ENCODE measurements around the gene PPEF2.
"Not testable (repeated sequence)": the region's sequence is repeated elsewhere in the genome, so short reads cannot be mapped to it uniquely, and the experiment has no call there.

PPEF2 gene

DNA sequence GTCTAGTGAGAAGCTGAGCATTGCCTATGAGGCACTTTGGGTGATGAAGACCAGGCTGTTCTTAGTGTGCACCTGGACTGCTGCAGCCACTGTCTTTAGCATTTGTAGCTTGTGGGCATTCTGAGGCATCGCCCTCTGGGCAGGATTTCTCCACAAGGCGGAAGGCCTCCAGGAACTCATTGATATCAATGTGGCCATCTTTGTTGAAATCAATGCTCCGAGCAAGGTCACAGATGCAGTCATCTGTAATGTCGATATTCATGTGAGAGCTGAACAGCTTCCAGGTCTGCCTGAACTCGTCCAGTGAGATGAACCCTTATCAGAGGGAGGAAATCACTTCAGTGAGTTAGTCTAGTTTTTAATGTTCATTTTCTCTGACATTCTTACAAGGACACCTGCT is 41.6 kb downstream of the PPEF2 start:
- Histone ChIP-seq H3K9ac (ENCODE audit: low read depth, low read length) (no peak overlapping the region), H3K9me3 (ENCODE audit: control insufficient read depth, insufficient read depth, low read length) (no peaks in the 10 kb centered on the region), H3K27ac (ENCODE audit: low read depth, low read length) (no peak overlapping the region), H3K36me3 (ENCODE audit: control insufficient read depth, insufficient read depth, low read length) (no peaks in the 10 kb centered on the region), H3K4me3 (ENCODE audit: low read depth, low read length) (no peak overlapping the region), H3K4me1 (ENCODE audit: control insufficient read depth, insufficient read depth, low read length) (no peaks in the 10 kb centered on the region), H3K27me3 (ENCODE audit: control insufficient read depth, insufficient read depth, low read length) (no peaks in the 10 kb centered on the region)

DNA sequence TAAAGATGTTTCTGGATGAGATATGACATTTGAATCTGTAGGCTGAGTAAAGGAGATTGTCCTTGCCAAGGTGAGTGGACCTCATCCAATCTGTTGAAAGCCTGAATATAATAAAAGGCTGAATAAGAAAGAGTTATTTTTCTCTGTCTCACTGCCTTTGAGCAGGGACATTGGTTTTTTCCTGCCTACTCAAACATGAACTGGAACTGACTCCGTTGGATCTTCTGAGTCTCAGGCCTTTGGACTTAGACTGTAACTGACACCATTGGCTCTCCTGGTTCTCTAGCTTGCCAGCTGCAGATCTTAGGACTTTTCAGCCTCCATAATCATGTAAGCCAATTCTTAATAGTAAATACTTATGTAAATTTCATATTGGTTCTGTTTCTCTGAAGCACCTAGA is 43.5 kb downstream of the PPEF2 start:
- H3K36me3 ChIP-seq (ENCODE audit: control insufficient read depth, insufficient read depth, low read length), result no peaks in the 10 kb centered on the region
- H3K9ac ChIP-seq (ENCODE audit: low read depth, low read length), result no peak overlapping the region
- no peak overlapping the region for H3K4me3 ChIP-seq (ENCODE audit: low read depth, low read length)
- no peaks in the 10 kb centered on the region for H3K4me1 ChIP-seq (ENCODE audit: control insufficient read depth, insufficient read depth, low read length)
- no peaks in the 10 kb centered on the region for H3K27me3 ChIP-seq (ENCODE audit: control insufficient read depth, insufficient read depth, low read length)
- no peak overlapping the region for H3K27ac ChIP-seq (ENCODE audit: low read depth, low read length)
- no peaks in the 10 kb centered on the region for H3K9me3 ChIP-seq (ENCODE audit: control insufficient read depth, insufficient read depth, low read length)

DNA sequence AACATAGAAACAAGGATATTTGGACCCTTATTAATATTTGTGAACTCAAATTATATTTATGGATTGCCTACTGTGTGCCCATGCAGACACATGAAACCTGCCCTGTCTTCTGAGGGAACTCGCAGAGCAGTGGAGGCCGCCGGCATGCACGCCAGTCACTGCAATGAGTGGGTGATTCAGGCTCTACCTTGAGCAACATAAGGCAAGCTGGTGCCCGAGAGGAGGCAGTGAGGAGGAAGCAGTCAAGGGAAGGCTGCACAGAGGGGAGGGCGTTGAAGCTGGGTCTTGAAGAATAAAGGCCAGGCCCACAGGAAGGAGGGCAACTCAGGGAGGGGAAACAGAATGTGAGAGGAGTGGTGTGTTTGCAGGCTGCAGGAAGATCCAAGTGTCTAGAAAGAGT is 52.8 kb downstream of the PPEF2 start:
- Histone ChIP-seq H3K27me3 (ENCODE audit: control insufficient read depth, insufficient read depth, low read length) (no peaks in the 10 kb centered on the region), H3K4me1 (ENCODE audit: control insufficient read depth, insufficient read depth, low read length) (peaks cover 9% of the 10 kb centered on the region), H3K9ac (ENCODE audit: low read depth, low read length) (no peak overlapping the region), H3K4me3 (ENCODE audit: low read depth, low read length) (no peak overlapping the region), H3K36me3 (ENCODE audit: control insufficient read depth, insufficient read depth, low read length) (no peaks in the 10 kb centered on the region), H3K27ac (ENCODE audit: low read depth, low read length) (no peak overlapping the region), H3K9me3 (ENCODE audit: control insufficient read depth, insufficient read depth, low read length) (no peaks in the 10 kb centered on the region)

DNA sequence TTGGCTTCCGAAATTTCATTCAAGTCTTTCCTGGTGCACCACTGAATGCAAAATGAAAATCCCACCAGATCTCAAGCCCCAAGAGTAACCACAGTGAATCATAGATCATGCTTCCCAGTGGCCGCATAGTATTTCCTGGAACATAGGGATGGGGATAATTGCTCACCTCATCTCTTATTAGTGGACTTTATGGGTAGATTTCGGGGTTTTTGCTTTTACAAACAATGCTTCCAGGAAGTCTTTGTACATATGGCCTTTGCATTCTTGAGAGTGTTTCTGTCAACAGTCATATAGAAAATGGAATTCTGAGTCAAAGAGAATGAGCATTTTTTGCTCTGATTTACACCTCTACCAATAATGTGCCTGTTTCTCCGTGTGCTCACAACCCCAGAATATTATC is 53.4 kb downstream of the PPEF2 start:
- H3K36me3 ChIP-seq (ENCODE audit: control insufficient read depth, insufficient read depth, low read length), result no peaks in the 10 kb centered on the region
- H3K4me3 ChIP-seq (ENCODE audit: low read depth, low read length), result no peak overlapping the region
- no peaks in the 10 kb centered on the region for H3K9me3 ChIP-seq (ENCODE audit: control insufficient read depth, insufficient read depth, low read length)
- no peak overlapping the region for H3K27ac ChIP-seq (ENCODE audit: low read depth, low read length)
- H3K27me3 ChIP-seq (ENCODE audit: control insufficient read depth, insufficient read depth, low read length), result no peaks in the 10 kb centered on the region
- H3K4me1 ChIP-seq (ENCODE audit: control insufficient read depth, insufficient read depth, low read length), result peaks cover 9% of the 10 kb centered on the region
- H3K9ac ChIP-seq (ENCODE audit: low read depth, low read length), result no peak overlapping the region

DNA sequence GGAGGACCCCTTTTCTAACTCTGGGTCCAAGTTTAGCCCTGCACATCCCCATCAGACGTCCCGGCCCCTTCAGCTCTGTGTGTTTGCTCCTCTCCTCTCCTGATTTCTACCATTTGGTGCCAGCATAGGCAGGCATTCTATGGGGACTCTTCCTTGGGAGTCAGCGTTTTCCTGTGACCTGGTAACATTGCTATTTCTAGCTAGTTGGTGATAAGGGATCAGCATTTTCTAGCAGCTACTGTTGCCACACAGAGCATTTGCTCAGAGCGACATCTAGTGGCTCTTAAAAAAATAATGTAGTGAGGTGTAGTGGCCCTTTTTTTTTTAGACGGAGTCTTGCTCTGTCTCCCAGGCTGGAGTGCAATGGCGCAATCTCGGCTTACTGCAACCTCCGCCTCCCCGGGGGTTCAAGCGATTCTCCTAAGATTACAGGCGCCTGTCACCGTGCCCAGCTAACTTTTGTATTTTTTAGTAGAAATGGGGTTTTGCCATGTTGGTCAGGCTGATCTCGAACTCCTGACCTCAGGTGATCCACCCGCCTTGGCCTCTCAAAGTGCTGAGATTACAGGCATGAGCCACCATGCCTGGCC is 54.0 kb downstream of the PPEF2 start:
- not testable (repeated sequence) for H3K27me3 ChIP-seq (ENCODE audit: control insufficient read depth, insufficient read depth, low read length); H3K36me3 ChIP-seq (ENCODE audit: control insufficient read depth, insufficient read depth, low read length); H3K9me3 ChIP-seq (ENCODE audit: control insufficient read depth, insufficient read depth, low read length); H3K4me1 ChIP-seq (ENCODE audit: control insufficient read depth, insufficient read depth, low read length); H3K4me3 ChIP-seq (ENCODE audit: low read depth, low read length); H3K27ac ChIP-seq (ENCODE audit: low read depth, low read length); H3K9ac ChIP-seq (ENCODE audit: low read depth, low read length)

DNA sequence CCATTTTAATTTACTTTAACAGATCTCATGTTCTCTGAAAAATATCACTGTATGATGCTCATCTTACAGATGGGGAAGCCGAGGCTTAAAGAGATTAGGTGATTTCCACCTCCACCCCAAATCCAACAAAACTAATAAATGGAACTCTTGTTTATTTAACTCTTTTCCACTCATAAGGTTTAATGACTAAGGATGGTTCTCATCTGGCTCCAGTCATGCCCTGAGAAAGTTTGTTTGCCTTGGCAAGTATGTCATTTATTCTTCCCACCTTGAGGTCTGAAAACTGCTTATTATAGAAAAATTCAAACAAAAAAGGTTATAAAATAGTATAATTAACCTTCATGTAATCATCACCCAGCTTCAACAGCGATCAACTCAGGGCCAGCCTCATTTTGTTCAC is 56.3 kb downstream of the PPEF2 start:
- H3K27me3 ChIP-seq (ENCODE audit: control insufficient read depth, insufficient read depth, low read length), result no peaks in the 10 kb centered on the region
- H3K36me3 ChIP-seq (ENCODE audit: control insufficient read depth, insufficient read depth, low read length), result no peaks in the 10 kb centered on the region
- peaks cover 13% of the 10 kb centered on the region for H3K4me1 ChIP-seq (ENCODE audit: control insufficient read depth, insufficient read depth, low read length)
- no peak overlapping the region for H3K4me3 ChIP-seq (ENCODE audit: low read depth, low read length)
- no peak overlapping the region for H3K9ac ChIP-seq (ENCODE audit: low read depth, low read length)
- H3K9me3 ChIP-seq (ENCODE audit: control insufficient read depth, insufficient read depth, low read length), result no peaks in the 10 kb centered on the region
- no peak overlapping the region for H3K27ac ChIP-seq (ENCODE audit: low read depth, low read length)

DNA sequence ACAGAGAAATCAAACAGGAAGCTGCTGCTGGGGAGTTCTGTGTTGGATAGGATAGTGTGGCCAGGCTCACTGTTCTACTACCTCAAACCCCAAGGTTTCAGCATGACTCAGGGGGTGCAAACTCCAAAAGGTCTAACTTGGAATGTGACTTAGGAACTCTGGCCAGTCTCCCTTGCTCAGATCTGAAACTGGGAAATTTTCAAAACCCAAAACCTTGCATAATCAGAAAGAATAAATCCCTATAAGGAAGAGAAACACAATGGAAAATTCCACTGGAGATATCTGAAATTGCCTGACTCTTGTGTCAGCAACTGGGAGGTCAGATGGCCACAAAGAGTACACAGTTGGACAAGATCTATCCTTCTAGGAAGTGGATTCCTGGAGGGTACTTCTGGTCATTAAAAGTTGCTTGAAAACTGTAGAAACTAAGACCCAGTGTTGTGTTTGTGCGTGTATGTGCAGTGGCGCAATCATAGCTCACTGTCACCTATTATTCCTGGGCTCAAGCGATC is 58.0 kb downstream of the PPEF2 start:
- Histone ChIP-seq H3K4me1 (ENCODE audit: control insufficient read depth, insufficient read depth, low read length) (peaks cover 8% of the 10 kb centered on the region; the same call in 1 of the 2 replicates), H3K27ac (ENCODE audit: low read depth, low read length) (no peak overlapping the region), H3K27me3 (ENCODE audit: control insufficient read depth, insufficient read depth, low read length) (no peaks in the 10 kb centered on the region), H3K4me3 (ENCODE audit: low read depth, low read length) (no peak overlapping the region), H3K36me3 (ENCODE audit: control insufficient read depth, insufficient read depth, low read length) (no peaks in the 10 kb centered on the region), H3K9ac (ENCODE audit: low read depth, low read length) (no peak overlapping the region), H3K9me3 (ENCODE audit: control insufficient read depth, insufficient read depth, low read length) (no peaks in the 10 kb centered on the region)

DNA sequence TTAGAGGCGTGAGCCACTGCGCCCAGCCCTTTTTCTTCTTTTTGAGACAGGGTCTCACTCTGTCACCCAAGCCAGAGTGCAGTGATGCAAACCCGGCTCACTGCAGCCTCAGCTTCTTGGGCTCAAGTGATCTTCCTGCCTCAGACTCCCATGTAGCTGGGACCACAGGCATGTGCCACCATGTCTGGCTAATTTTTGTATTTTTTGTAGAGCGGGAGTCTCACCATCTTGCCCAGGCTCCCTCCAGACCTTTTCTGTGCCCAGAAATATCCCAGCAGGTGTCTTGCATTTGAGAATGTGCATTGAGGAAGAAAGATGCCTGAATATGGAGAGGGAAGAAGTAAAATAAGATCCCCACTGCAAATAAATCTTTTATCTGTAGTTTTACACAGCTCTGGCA is 58.7 kb downstream of the PPEF2 start:
- no peak overlapping the region for H3K27ac ChIP-seq (ENCODE audit: low read depth, low read length)

DNA sequence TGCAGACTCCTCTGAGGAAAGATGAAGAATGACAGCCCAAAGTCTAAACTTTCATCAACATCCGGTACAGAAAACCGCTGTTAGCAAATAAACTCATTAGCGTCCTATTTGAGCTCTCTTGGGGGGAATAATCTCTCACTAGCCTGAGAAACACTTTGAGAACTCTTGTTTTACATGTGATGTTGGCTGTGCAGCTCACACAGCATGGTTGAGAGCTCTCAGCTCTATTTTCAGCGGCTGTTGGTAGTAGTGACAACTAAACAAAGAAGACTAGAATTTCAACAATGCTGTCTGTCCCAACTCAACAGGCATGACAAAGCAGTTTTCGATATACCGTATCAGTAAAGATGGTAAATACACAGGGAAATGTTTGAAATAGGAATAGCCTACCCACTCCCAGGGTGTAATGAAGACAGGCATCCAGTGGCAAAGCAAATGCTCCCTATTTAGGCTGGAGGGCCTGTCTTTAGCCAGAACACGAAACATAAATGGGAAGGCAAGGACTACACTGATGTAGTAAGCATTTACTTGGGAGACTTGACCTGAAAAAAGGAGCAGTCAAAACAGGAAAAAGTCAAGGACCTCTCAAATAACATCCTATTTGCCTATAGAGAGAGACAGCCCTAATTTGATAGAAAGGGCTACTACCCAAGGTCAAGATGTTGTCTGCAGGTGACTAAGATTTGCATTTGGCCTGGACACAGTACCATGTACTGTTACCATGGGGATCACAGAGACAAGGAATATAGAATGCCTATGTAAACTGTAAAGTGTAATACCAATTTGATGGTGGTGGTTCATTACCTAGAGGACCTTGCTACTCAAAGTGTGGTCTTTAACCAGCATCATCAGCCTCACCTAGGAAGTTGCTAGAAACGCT is 60.4 kb downstream of the PPEF2 start:
- peaks cover 8% of the 10 kb centered on the region; the same call in 1 of the 2 replicates for H3K4me1 ChIP-seq (ENCODE audit: control insufficient read depth, insufficient read depth, low read length)
- no peaks in the 10 kb centered on the region for H3K36me3 ChIP-seq (ENCODE audit: control insufficient read depth, insufficient read depth, low read length)
- H3K9me3 ChIP-seq (ENCODE audit: control insufficient read depth, insufficient read depth, low read length), result no peaks in the 10 kb centered on the region
- no peak overlapping the region for H3K27ac ChIP-seq (ENCODE audit: low read depth, low read length)
- H3K27me3 ChIP-seq (ENCODE audit: control insufficient read depth, insufficient read depth, low read length), result no peaks in the 10 kb centered on the region
- H3K4me3 ChIP-seq (ENCODE audit: low read depth, low read length), result no peak overlapping the region
- no peak overlapping the region for H3K9ac ChIP-seq (ENCODE audit: low read depth, low read length)

More for the DNA sequence above, 58.7 kb downstream of the PPEF2 start:
- H3K9ac ChIP-seq (ENCODE audit: low read depth, low read length), result no peak overlapping the region
- no peaks in the 10 kb centered on the region for H3K36me3 ChIP-seq (ENCODE audit: control insufficient read depth, insufficient read depth, low read length)
- no peaks in the 10 kb centered on the region for H3K9me3 ChIP-seq (ENCODE audit: control insufficient read depth, insufficient read depth, low read length)
- no peak overlapping the region for H3K4me3 ChIP-seq (ENCODE audit: low read depth, low read length)
- H3K27me3 ChIP-seq (ENCODE audit: control insufficient read depth, insufficient read depth, low read length), result no peaks in the 10 kb centered on the region
- H3K4me1 ChIP-seq (ENCODE audit: control insufficient read depth, insufficient read depth, low read length), result peaks cover 8% of the 10 kb centered on the region; the same call in 1 of the 2 replicates

DNA sequence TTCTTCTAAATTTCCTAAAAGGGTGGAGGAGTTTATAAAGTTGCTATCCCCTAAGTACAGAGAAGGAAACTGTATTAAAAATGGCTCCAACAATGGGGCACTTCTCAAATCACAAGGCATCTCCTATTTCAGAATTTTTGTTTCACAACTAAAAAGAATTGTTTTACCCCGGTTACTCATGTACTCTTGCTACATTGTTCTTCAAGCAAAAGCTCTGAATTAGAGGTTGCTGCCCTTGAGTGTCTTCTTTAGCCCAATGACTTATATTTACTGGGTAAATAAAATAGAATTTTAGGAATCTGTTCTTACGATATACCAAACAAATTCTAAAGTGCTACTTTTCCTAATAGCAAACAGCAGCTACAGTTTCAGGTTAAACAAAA is 67.5 kb downstream of the PPEF2 start:
- no peak overlapping the region for H3K27ac ChIP-seq (ENCODE audit: low read depth, low read length)
- H3K36me3 ChIP-seq (ENCODE audit: control insufficient read depth, insufficient read depth, low read length), result no peaks in the 10 kb centered on the region
- H3K4me1 ChIP-seq (ENCODE audit: control insufficient read depth, insufficient read depth, low read length), result peaks cover 6% of the 10 kb centered on the region; the same call in 1 of the 2 replicates
- H3K4me3 ChIP-seq (ENCODE audit: low read depth, low read length), result no peak overlapping the region
- H3K9me3 ChIP-seq (ENCODE audit: control insufficient read depth, insufficient read depth, low read length), result no peaks in the 10 kb centered on the region
- H3K9ac ChIP-seq (ENCODE audit: low read depth, low read length), result no peak overlapping the region
- no peaks in the 10 kb centered on the region for H3K27me3 ChIP-seq (ENCODE audit: control insufficient read depth, insufficient read depth, low read length)

DNA sequence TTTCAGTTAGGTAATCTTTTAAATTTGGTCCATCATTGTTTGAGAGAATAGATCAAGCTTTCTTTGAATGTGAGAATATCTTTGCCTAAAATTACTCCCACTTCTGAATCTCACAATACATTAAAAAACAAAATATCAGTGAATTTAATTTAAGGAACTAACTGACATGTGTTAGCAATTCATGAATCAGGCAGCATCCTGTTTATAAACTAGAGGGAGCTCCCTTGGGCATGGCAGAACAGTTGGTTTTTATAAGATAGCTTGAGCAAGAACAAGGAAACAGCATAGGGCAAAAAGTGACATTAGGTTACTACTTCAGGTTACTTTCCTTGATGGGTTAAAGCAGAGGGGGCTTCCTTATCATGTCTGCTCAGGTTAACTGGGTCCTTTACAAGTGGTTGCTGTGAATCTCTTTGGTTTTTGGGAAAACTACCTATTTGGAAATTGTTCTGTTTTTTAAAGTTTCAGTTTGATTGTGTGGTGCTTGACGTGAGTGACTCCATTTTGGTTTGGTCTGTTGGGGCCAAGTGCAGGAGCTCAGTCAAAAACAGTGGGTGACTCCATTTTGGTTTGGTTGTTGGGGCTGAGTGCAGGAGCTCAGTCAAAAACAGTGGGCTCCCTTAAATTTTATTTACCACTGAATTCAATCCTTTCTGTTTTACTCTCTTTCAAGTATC is 68.0 kb downstream of the PPEF2 start:
- H3K27ac ChIP-seq (ENCODE audit: low read depth, low read length), result no peak overlapping the region
- no peak overlapping the region for H3K9ac ChIP-seq (ENCODE audit: low read depth, low read length)

More for the DNA sequence above, 68.0 kb downstream of the PPEF2 start:
- Histone ChIP-seq H3K4me1 (ENCODE audit: control insufficient read depth, insufficient read depth, low read length) (peaks cover 6% of the 10 kb centered on the region; the same call in 1 of the 2 replicates), H3K9me3 (ENCODE audit: control insufficient read depth, insufficient read depth, low read length) (no peaks in the 10 kb centered on the region), H3K4me3 (ENCODE audit: low read depth, low read length) (no peak overlapping the region), H3K27me3 (ENCODE audit: control insufficient read depth, insufficient read depth, low read length) (no peaks in the 10 kb centered on the region), H3K36me3 (ENCODE audit: control insufficient read depth, insufficient read depth, low read length) (no peaks in the 10 kb centered on the region)
